ENCODE measurements around the gene RCAN1. TPM values are rescaled to one million over a fixed set of nuclear protein-coding genes. Genes with fewer than 3 reads are reported as not detected.

Gene RCAN1
- total and polyA plus RNA-seq, 2 of the 13 experiments (the other 11 are each of a cell fraction or from before 2014, with no cell fraction given), result 9.4 to 34.1 TPM

GRCh38 chr21:34603002-34603709, 11.8 kb downstream of the RCAN1 start (continued):
- TF ChIP-seq RARA (CRISPR knock-in tag; IDR thresholded peaks at IDR 0.05), result no peak
- 0 out of 2 replicates have a peak, but pooled peaks have one; percentile 19 for TF ChIP-seq ZFX (CRISPR knock-in tag; IDR thresholded peaks at IDR 0.05; ENCODE audit: low read depth)
- 0 out of 2 replicates have a peak, but pooled peaks have one; percentile 27 for TF ChIP-seq MIXL1 (CRISPR knock-in tag; IDR thresholded peaks at IDR 0.05)
- peak; percentile 90 for TF ChIP-seq SMC3 (IDR thresholded peaks at IDR 0.05; ENCODE audit: low read length)
- no peak for TF ChIP-seq PHB2 (IDR thresholded peaks at IDR 0.05; ENCODE audit: partially characterized antibody)
- TF ChIP-seq TCF12 (IDR thresholded peaks at IDR 0.05), result no peak
- no peak for TF ChIP-seq TCF12 (CRISPR knock-in tag; IDR thresholded peaks at IDR 0.05)
- TF ChIP-seq ZNF432 (CRISPR knock-in tag; IDR thresholded peaks at IDR 0.05; ENCODE audit: borderline replicate concordance), result no peak
- 0 out of 2 replicates have a peak, but pooled peaks have one; percentile 24 for TF ChIP-seq ZNF205 (CRISPR knock-in tag; IDR thresholded peaks at IDR 0.05)
- TF ChIP-seq ZNF264 (CRISPR knock-in tag; IDR thresholded peaks at IDR 0.05), result no peak
- peak; percentile 25; the same call in 1 of the 2 replicates for TF ChIP-seq SALL1 (CRISPR knock-in tag; IDR thresholded peaks at IDR 0.05)
- peak; percentile 80 for TF ChIP-seq RAD21 (CRISPR knock-in tag; IDR thresholded peaks at IDR 0.05)
- no peak for TF ChIP-seq ZMYM2 (CRISPR knock-in tag; IDR thresholded peaks at IDR 0.05)
- TF ChIP-seq TFAP4 (IDR thresholded peaks at IDR 0.05; ENCODE audit: borderline replicate concordance, low read depth), result peak; percentile 26; the same call in 1 of the 2 replicates
- peak; percentile 96 for TF ChIP-seq STAG1 (CRISPR knock-in tag; IDR thresholded peaks at IDR 0.05)
- 0 out of 2 replicates have a peak, but pooled peaks have one; percentile 27 for TF ChIP-seq TARDBP (CRISPR knock-in tag; IDR thresholded peaks at IDR 0.05)
- peak; percentile 93 for TF ChIP-seq CTCF (CRISPR knock-in tag; IDR thresholded peaks at IDR 0.05)
- peak; percentile 72 for TF ChIP-seq XRCC5 (optimal IDR thresholded peaks at IDR 0.05; ENCODE audit: low read length)
- TF ChIP-seq SP4 (CRISPR knock-in tag; IDR thresholded peaks at IDR 0.05), result no peak
- TF ChIP-seq ZFP36L2 (CRISPR knock-in tag; IDR thresholded peaks at IDR 0.05), result no peak
- TF ChIP-seq ETV5 (CRISPR knock-in tag; IDR thresholded peaks at IDR 0.05; ENCODE audit: borderline replicate concordance), result peak; percentile 11; the same call in 1 of the 2 replicates
- no peak for TF ChIP-seq ZBTB26 (CRISPR knock-in tag; IDR thresholded peaks at IDR 0.05; ENCODE audit: borderline replicate concordance)
- TF ChIP-seq SOX6 (IDR thresholded peaks at IDR 0.05), result no peak
- TF ChIP-seq SOX6 (CRISPR knock-in tag; IDR thresholded peaks at IDR 0.05), result peak; percentile 21; the same call in 1 of the 2 replicates
- 0 out of 2 replicates have a peak, but pooled peaks have one; percentile 18 for TF ChIP-seq ZNF687 (CRISPR knock-in tag; IDR thresholded peaks at IDR 0.05)

All from HepG2 (cell line).